ENCODE measurements around the gene RNF130.

DNA sequence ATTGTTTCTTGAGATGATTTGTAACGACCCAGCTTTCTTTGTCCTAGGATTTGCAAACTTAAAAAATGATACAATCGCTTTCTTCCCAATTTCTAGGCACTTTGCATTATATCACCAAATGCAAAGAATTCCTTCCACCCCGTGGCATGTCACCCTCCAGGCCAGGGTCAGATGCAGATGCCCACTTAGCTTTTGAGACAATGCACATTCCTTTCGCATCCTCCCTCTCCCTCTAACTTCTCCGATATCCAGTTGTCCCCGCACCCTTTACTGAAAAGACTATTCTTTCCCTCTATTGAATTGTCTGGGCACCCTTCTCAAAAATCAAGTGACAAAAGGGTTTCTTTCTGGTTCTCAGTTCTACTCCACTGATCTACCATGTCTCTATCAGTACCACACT, 17.3 kb downstream of the RNF130 start:
- TF ChIP-seq, protein P1, sequence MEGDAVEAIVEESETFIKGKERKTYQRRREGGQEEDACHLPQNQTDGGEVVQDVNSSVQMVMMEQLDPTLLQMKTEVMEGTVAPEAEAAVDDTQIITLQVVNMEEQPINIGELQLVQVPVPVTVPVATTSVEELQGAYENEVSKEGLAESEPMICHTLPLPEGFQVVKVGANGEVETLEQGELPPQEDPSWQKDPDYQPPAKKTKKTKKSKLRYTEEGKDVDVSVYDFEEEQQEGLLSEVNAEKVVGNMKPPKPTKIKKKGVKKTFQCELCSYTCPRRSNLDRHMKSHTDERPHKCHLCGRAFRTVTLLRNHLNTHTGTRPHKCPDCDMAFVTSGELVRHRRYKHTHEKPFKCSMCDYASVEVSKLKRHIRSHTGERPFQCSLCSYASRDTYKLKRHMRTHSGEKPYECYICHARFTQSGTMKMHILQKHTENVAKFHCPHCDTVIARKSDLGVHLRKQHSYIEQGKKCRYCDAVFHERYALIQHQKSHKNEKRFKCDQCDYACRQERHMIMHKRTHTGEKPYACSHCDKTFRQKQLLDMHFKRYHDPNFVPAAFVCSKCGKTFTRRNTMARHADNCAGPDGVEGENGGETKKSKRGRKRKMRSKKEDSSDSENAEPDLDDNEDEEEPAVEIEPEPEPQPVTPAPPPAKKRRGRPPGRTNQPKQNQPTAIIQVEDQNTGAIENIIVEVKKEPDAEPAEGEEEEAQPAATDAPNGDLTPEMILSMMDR (IDR thresholded peaks at IDR 0.05), result no peak
- TF ChIP-seq POLR2A (IDR thresholded peaks at IDR 0.05), result no peak

Measured in lower leg skin (tissue), 3 donors.